Keratinocyte (primary cell): ENCODE data around the gene KCNH2. TPM values are rescaled to one million over a fixed set of nuclear protein-coding genes. Genes with fewer than 3 reads are reported as not detected.

ENCODE experiments used
- DNase-seq: peaks from one replicate; pipeline ENCODE4 v3.0.0-alpha.2; 2011; ENCODE audit warnings: low read depth, missing footprints, low spot score
- FAIRE-seq: peaks from 2 replicates; lab custom pipeline; 2011; peaks lifted over from hg19 to GRCh38; lab: Jason Lieb, UNC
- H2AFZ ChIP-seq: 2 replicates; pipeline ENCODE4 v1.6.0; 2012; ENCODE audit warnings: low read length, control low read depth, inconsistent platforms; ENCODE audit not compliant: control insufficient read depth
- H3K27ac ChIP-seq: 2 replicates; pipeline ENCODE4 v1.5.1; 2011; ENCODE audit warnings: low read length; ENCODE audit not compliant: control insufficient read depth, insufficient read depth
- H3K27me3 ChIP-seq: 3 replicates; pipeline ENCODE4 v1.6.0; 2011; ENCODE audit warnings: low read length; ENCODE audit not compliant: control insufficient read depth, insufficient read depth; ENCODE audit errors: extremely low read depth
- H3K36me3 ChIP-seq, 2 experiments: 2 replicates in 1 of 2; 3 replicates in 1 of 2; pipeline ENCODE4 v1.5.1; 2011; ENCODE audit warnings: low read length in 2 of 2, mild to moderate bottlenecking in 1 of 2; ENCODE audit not compliant: control insufficient read depth in 2 of 2, insufficient read depth in 2 of 2; ENCODE audit errors: extremely low read depth in 1 of 2
- H3K4me1 ChIP-seq: 3 replicates; pipeline ENCODE4 v1.5.1; 2011; ENCODE audit warnings: low read length; ENCODE audit not compliant: control insufficient read depth, insufficient read depth; ENCODE audit errors: extremely low read depth
- H3K4me2 ChIP-seq: 3 replicates; pipeline ENCODE4 v1.6.0; 2011; ENCODE audit warnings: low read depth, low read length; ENCODE audit not compliant: control insufficient read depth, insufficient read depth; ENCODE audit errors: extremely low read depth
- H3K4me3 ChIP-seq, 3 experiments: fragments of 200-600 bp in 1 of 3; sonication (generic) in 1 of 3; 2 replicates in 2 of 3; 3 replicates in 1 of 3; pipeline ENCODE4 v1.5.1; 2011 to 2016; ENCODE audit warnings: low read length in 3 of 3, mild to moderate bottlenecking in 3 of 3, control low read depth in 2 of 3, inconsistent platforms in 1 of 3, low read depth in 1 of 3, mixed read lengths in 1 of 3, mixed run types in 1 of 3, moderate library complexity in 1 of 3; ENCODE audit not compliant: control insufficient read depth in 2 of 3, insufficient read depth in 2 of 3; ENCODE audit errors: extremely low read depth in 1 of 3
- H3K79me2 ChIP-seq: 2 replicates; pipeline ENCODE4 v1.6.0; 2012; ENCODE audit warnings: low read length; ENCODE audit not compliant: control insufficient read depth, insufficient read depth
- H3K9ac ChIP-seq: 3 replicates; pipeline ENCODE4 v1.6.0; 2011; ENCODE audit warnings: low read length; ENCODE audit not compliant: control insufficient read depth, insufficient read depth; ENCODE audit errors: extremely low read depth
- H3K9me1 ChIP-seq: 3 replicates; pipeline ENCODE4 v1.6.0; 2011; ENCODE audit warnings: low read length; ENCODE audit not compliant: control insufficient read depth, insufficient read depth; ENCODE audit errors: extremely low read depth
- H3K9me3 ChIP-seq: 2 replicates; pipeline ENCODE4 v1.5.1; 2012; ENCODE audit warnings: low read depth, low read length; ENCODE audit not compliant: control insufficient read depth
- H4K20me1 ChIP-seq: 3 replicates; pipeline ENCODE4 v1.6.0; 2011; ENCODE audit warnings: low read length; ENCODE audit not compliant: control insufficient read depth, insufficient read depth; ENCODE audit errors: extremely low read depth
- CTCF ChIP-seq, 3 experiments: IDR thresholded peaks in 1 of 3; conservative IDR thresholded peaks in 1 of 3; optimal IDR thresholded peaks in 1 of 3; 2 replicates in 2 of 3; 3 replicates in 1 of 3; pipeline versions ENCODE3 to v1.5.1; 2011; ENCODE audit warnings: low read length in 3 of 3, mild to moderate bottlenecking in 3 of 3, moderate library complexity in 2 of 3, control low read depth in 1 of 3, inconsistent platforms in 1 of 3; ENCODE audit not compliant: insufficient read depth in 2 of 3; ENCODE audit errors: extremely low read depth in 1 of 3
- EZH2 ChIP-seq: IDR thresholded peaks from one replicate; pipeline ENCODE4 v1.6.1; 2012; ENCODE audit warnings: inconsistent platforms, mild to moderate bottlenecking, low read length, moderate library complexity
- dilution Hi-C: fragments of 300-500 bp; cut with MboI; formaldehyde crosslinking; loops from one replicate; pipeline ENCODE4 v1.7.0; 2020; ENCODE audit warnings: low sequenced_read_pairs; ENCODE audit not compliant: extremely low pct_ligation_motif_present
- polyA plus RNA-seq, 5 experiments: library from polyadenylated mRNA; depleted of rRNA in 3 of 5; stranded (reverse) in 3 of 5; stranded (forward) in 1 of 5; unstranded in 1 of 5; fragments of >200 nt; gene quantifications; 1 replicate in 1 of 5; 2 replicates in 3 of 5; 3 replicates in 1 of 5; pipeline versions ENCODE4 v1.2.1 to v1.2.3, GENCODE V29; 2011 to 2012; ENCODE audit warnings: missing spikeins in 2 of 5, low read depth in 1 of 5, low replicate concordance in 1 of 5

KCNH2 gene
- polyA plus RNA-seq, 1 donor (not counting 4 experiments of a cell fraction or from before 2014, with no cell fraction given) = 0.03 TPM

DNA sequence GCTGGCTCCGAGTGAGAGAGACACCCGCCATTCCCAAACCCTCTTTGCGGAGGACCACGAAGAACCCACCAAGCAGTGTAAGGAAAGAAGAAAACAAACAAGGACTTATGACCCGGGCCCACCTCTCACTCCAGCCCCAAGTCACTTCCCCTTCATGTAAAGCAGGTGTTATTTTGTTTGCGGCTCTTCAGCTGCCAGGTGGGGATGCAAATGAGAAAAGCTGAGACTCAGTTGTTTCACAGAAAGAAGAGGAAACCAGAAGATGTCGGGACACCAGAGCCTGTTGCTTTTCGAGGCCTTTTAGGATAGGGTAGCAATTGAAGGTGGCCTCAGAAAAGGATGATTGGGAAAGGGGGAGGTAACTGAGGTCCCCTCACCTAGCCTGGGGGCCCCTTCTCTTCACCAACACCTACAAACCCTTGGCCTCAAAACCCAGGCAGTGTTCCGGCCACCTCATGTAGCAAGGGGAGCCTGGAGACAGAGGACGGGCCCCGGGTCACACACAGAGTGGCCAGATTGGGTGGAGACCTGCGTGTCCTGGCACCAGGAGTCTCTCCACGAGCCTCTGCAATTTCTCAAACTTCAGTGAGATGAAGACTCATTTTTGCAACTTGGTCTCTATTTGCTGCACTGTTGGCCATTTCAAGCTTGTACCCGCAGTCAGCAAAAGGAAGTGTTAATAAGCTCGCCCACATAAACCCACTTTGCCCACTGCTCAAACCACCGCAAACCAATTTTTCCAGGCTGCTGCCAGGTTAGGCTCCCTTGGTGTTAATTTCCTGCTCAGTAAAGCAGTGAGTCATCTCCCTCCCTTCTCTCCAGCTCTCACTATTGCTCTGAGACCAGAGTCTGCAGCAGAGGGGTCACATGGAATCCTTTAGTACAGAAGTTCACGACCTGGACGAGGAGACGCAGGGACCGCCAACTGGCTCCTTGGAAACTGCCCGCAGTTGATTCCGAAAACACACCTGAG, 80.3 kb downstream of the KCNH2 start:
- H3K9me3 ChIP-seq = no peaks in the 10 kb centered on the region
- H3K36me3 ChIP-seq = no peaks in the 10 kb centered on the region
- peaks cover 23% of the 10 kb centered on the region for H3K27me3 ChIP-seq
- DNase-seq (no peak), FAIRE-seq (no peak)
- dilution Hi-C loops = no loop called here
- H3K4me3 ChIP-seq = no peak overlapping the region
- no peaks in the 10 kb centered on the region for H3K79me2 ChIP-seq
- no peak overlapping the region for H3K4me2 ChIP-seq
- no peaks in the 10 kb centered on the region for H4K20me1 ChIP-seq
- no peaks in the 10 kb centered on the region for H3K4me1 ChIP-seq
- H3K27ac ChIP-seq = no peak overlapping the region
- TF ChIP-seq EZH2 (no peak), CTCF (optimal IDR thresholded peaks at IDR 0.05 in 1 of 3, IDR thresholded peaks at IDR 0.05 in 1 of 3, conservative IDR thresholded peaks at IDR 0.05 in 1 of 3; ENCODE audit: extremely low read depth in 1 of 3, insufficient read depth in 2 of 3, low read length in 3 of 3) (no peak)
- no peak overlapping the region for H2AFZ ChIP-seq
- no peak overlapping the region for H3K9ac ChIP-seq
- H3K9me1 ChIP-seq = no peaks in the 10 kb centered on the region

- H3K4me2 ChIP-seq = no peak overlapping the region
- H3K9me3 ChIP-seq = no peaks in the 10 kb centered on the region
- no peak overlapping the region for H2AFZ ChIP-seq
- H4K20me1 ChIP-seq = no peaks in the 10 kb centered on the region
- dilution Hi-C loops = no loop called here
- peaks cover 25% of the 10 kb centered on the region for H3K27me3 ChIP-seq
- H3K4me1 ChIP-seq = no peaks in the 10 kb centered on the region
- FAIRE-seq (no peak), DNase-seq (no peak)
- no peak overlapping the region for H3K27ac ChIP-seq
- no peak overlapping the region for H3K4me3 ChIP-seq
- H3K9me1 ChIP-seq = no peaks in the 10 kb centered on the region
- H3K79me2 ChIP-seq = no peaks in the 10 kb centered on the region
- no peak overlapping the region for H3K9ac ChIP-seq
- no peak for TF ChIP-seq EZH2
- TF ChIP-seq CTCF (optimal IDR thresholded peaks at IDR 0.05 in 1 of 3, IDR thresholded peaks at IDR 0.05 in 1 of 3, conservative IDR thresholded peaks at IDR 0.05 in 1 of 3; ENCODE audit: extremely low read depth in 1 of 3, insufficient read depth in 2 of 3, low read length in 3 of 3) = no peak
- H3K36me3 ChIP-seq = no peaks in the 10 kb centered on the region
These were observed 81.4 kb downstream of the KCNH2 start for GRCh38 chr7:150896562-150897209.
